Caco-2 (cell line): ENCODE measurements around the gene CYRIA. TPM values are rescaled to one million over a fixed set of nuclear protein-coding genes. Genes with fewer than 3 reads are reported as not detected.

Experiments used
- BruUV-seq: library from RNA; stranded (reverse); fragments of 400-500 nt; replicated peaks from 2 replicates; lab custom pipeline; 2021; lab: Mats Ljungman, UMichigan
- CTCF ChIA-PET: fragments of 300-600 bp; sonication (Branson Sonifier 250); formaldehyde crosslinking; loops from one replicate; lab custom pipeline; 2022; ENCODE audit warnings: antibody characterized with exemption; lab: Charles Lee
- POLR2A ChIA-PET: fragments of 300-600 bp; sonication (Branson Sonifier 250); formaldehyde crosslinking; loops from one replicate; lab custom pipeline; 2022; ENCODE audit warnings: antibody characterized with exemption; lab: Charles Lee
- DNase-seq, 2 experiments: peaks; one replicate each; pipeline versions ENCODE4 v3.0.0 to v3.0.0-alpha.2; 2020 to 2022
- H3K27me3 ChIP-seq: replicated peaks from 2 replicates; pipeline ENCODE4 v1.6.0; 2011; ENCODE audit warnings: low read length; ENCODE audit not compliant: control insufficient read depth, insufficient read depth
- H3K36me3 ChIP-seq: 2 replicates; pipeline ENCODE4 v1.5.1; 2011; ENCODE audit warnings: low read length; ENCODE audit not compliant: control insufficient read depth, insufficient read depth
- H3K4me1 ChIP-seq: fragments of 250-450 bp; sonication (Bioruptor Pico); 2 replicates; pipeline ENCODE4 v1.5.1; 2020; ENCODE audit warnings: mild to moderate bottlenecking
- H3K4me3 ChIP-seq: 2 replicates; pipeline ENCODE4 v1.5.1; 2011; ENCODE audit warnings: low read depth, mild to moderate bottlenecking, control low read depth, low read length
- H3K9me3 ChIP-seq: fragments of 250-450 bp; sonication (Bioruptor Pico); 2 replicates; pipeline ENCODE4 v1.5.1; 2020; ENCODE audit warnings: mild to moderate bottlenecking, moderate library complexity
- H3K27ac Mint-ChIP-seq: one replicate; pipeline ENCODE4 v1.8.0; 2022; ENCODE audit warnings: mixed read lengths; ENCODE audit not compliant: unreplicated experiment
- H3K27me3 Mint-ChIP-seq: one replicate; pipeline ENCODE4 v1.8.0; 2022; ENCODE audit warnings: mixed read lengths; ENCODE audit not compliant: insufficient read depth, unreplicated experiment
- H3K36me3 Mint-ChIP-seq: one replicate; pipeline ENCODE4 v1.8.0; 2022; ENCODE audit warnings: mild to moderate bottlenecking, mixed read lengths; ENCODE audit not compliant: insufficient read depth, unreplicated experiment
- H3K4me1 Mint-ChIP-seq: one replicate; pipeline ENCODE4 v1.8.0; 2022; ENCODE audit warnings: low read depth, mixed read lengths; ENCODE audit not compliant: unreplicated experiment
- H3K4me3 Mint-ChIP-seq: one replicate; pipeline ENCODE4 v1.8.0; 2022; ENCODE audit warnings: mild to moderate bottlenecking, moderate library complexity, mixed read lengths; ENCODE audit not compliant: unreplicated experiment
- H3K9me3 Mint-ChIP-seq: one replicate; pipeline ENCODE4 v1.8.0; 2022; ENCODE audit warnings: mixed read lengths; ENCODE audit not compliant: unreplicated experiment
- intact Hi-C: fragments of 100-400 bp; cut with micrococcal nuclease; formaldehyde crosslinking; loops from one replicate; pipeline ENCODE4 v1.10.0; 2022; ENCODE audit not compliant: unreplicated experiment
- total RNA-seq: library from RNA; stranded (reverse); gene quantifications from 2 replicates; pipeline ENCODE4 v1.2.3, GENCODE V29; 2022
- TF ChIP-seq, protein P1 (sequence below), 2 experiments: fragments of 200-600 bp in 1 of 2; IDR thresholded peaks; 1 replicate in 1 of 2; 2 replicates in 1 of 2; pipeline versions ENCODE4 v1.5.1 to v1.8.0; 2011 to 2022; ENCODE audit warnings: antibody characterized with exemption in 1 of 2, control low read depth in 1 of 2, inconsistent platforms in 1 of 2, low read depth in 1 of 2, low read length in 1 of 2, mild to moderate bottlenecking in 1 of 2, moderate library complexity in 1 of 2; ENCODE audit not compliant: insufficient read depth in 1 of 2, severe bottlenecking in 1 of 2, unreplicated experiment in 1 of 2

CYRIA gene
- total RNA-seq, 1 experiment from 2014 or later: 0.20 TPM

DNA sequence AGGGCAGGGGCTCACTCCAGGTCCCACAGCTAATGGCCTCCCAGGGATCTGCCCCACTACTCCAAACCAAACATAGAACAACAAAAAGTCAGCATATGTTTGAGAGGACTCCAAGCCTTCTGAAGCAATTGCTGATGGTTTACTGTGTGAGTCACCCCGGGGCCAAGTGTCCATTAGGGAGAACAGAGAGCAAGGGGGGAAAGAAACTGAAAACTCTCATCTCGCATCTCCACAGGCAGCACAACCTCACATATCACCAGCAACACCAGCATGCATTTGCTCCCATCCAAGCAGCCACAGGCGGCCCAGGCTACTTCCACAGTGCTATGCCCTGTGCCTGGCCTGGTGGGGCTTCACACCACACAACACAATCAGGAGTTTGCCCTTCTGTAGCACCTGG, 39.1 kb downstream of the CYRIA start:
- Histone ChIP-seq H3K4me1 (no peaks in the 10 kb centered on the region), H3K4me3 (no peak overlapping the region), H3K27me3 (no peaks in the 10 kb centered on the region), H3K36me3 (no peaks in the 10 kb centered on the region), H3K9me3 (no peaks in the 10 kb centered on the region)
- Mint-ChIP-seq H3K36me3 (no peaks in the 10 kb centered on the region), H3K27ac (no peak overlapping the region), H3K4me1 (no peaks in the 10 kb centered on the region), H3K9me3 (no peaks in the 10 kb centered on the region), H3K4me3 (no peak overlapping the region), H3K27me3 (peaks cover 26% of the 10 kb centered on the region)
- ChIA-PET CTCF (interaction anchor here (1.5 kb wide), 1 partner anchor 131 kb away, joined by 5 read pairs; no protein-coding TSS in a partner anchor), POLR2A (no interaction called here)
- BruUV-seq: no TSS peak
- intact Hi-C loops: no loop called here
- no peak for DNase-seq
- TF ChIP-seq, protein P1, sequence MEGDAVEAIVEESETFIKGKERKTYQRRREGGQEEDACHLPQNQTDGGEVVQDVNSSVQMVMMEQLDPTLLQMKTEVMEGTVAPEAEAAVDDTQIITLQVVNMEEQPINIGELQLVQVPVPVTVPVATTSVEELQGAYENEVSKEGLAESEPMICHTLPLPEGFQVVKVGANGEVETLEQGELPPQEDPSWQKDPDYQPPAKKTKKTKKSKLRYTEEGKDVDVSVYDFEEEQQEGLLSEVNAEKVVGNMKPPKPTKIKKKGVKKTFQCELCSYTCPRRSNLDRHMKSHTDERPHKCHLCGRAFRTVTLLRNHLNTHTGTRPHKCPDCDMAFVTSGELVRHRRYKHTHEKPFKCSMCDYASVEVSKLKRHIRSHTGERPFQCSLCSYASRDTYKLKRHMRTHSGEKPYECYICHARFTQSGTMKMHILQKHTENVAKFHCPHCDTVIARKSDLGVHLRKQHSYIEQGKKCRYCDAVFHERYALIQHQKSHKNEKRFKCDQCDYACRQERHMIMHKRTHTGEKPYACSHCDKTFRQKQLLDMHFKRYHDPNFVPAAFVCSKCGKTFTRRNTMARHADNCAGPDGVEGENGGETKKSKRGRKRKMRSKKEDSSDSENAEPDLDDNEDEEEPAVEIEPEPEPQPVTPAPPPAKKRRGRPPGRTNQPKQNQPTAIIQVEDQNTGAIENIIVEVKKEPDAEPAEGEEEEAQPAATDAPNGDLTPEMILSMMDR (IDR thresholded peaks at IDR 0.05; ENCODE audit: insufficient read depth in 1 of 2, low read depth in 1 of 2, low read length in 1 of 2, severe bottlenecking in 1 of 2, unreplicated experiment in 1 of 2): no peak

DNA sequence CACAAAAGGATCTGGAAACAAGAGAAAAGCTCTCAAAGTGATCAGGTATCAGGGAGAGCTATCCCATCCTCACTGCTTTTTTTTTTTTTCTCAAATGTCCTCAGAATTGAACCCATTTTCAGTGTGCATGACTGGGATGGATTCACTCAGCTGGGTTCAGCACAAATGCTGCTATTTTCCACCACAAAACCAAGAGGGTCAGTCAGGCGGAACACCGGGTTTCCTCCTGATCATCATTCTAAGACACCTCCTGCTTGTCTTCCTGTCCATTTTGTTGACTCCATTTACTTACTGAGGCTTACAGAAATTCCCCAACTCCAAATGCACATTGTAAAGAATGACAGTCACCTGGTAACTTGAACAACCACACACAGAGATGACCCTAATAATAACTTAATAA, 39.9 kb downstream of the CYRIA start:
- peaks cover 26% of the 10 kb centered on the region for H3K27me3 Mint-ChIP-seq
- DNase-seq: no peak
- H3K27ac Mint-ChIP-seq: no peak overlapping the region
- H3K4me3 ChIP-seq: no peak overlapping the region
- intact Hi-C loops: no loop called here
- no peaks in the 10 kb centered on the region for H3K4me1 Mint-ChIP-seq
- POLR2A ChIA-PET: interaction anchor here (0.6 kb wide), 1 partner anchor 131 kb away, joined by 3 read pairs; no protein-coding TSS in a partner anchor
- H3K36me3 Mint-ChIP-seq: no peaks in the 10 kb centered on the region
- no peaks in the 10 kb centered on the region for H3K27me3 ChIP-seq
- BruUV-seq: no TSS peak
- TF ChIP-seq, protein P1 (IDR thresholded peaks at IDR 0.05; ENCODE audit: insufficient read depth in 1 of 2, low read depth in 1 of 2, low read length in 1 of 2, severe bottlenecking in 1 of 2, unreplicated experiment in 1 of 2): no peak
- H3K36me3 ChIP-seq: no peaks in the 10 kb centered on the region
- no peaks in the 10 kb centered on the region for H3K4me1 ChIP-seq
- H3K9me3 ChIP-seq: no peaks in the 10 kb centered on the region
- H3K4me3 Mint-ChIP-seq: no peak overlapping the region
- no peaks in the 10 kb centered on the region for H3K9me3 Mint-ChIP-seq
- CTCF ChIA-PET: interaction anchor here (1.5 kb wide), 1 partner anchor 131 kb away, joined by 5 read pairs; no protein-coding TSS in a partner anchor

DNA sequence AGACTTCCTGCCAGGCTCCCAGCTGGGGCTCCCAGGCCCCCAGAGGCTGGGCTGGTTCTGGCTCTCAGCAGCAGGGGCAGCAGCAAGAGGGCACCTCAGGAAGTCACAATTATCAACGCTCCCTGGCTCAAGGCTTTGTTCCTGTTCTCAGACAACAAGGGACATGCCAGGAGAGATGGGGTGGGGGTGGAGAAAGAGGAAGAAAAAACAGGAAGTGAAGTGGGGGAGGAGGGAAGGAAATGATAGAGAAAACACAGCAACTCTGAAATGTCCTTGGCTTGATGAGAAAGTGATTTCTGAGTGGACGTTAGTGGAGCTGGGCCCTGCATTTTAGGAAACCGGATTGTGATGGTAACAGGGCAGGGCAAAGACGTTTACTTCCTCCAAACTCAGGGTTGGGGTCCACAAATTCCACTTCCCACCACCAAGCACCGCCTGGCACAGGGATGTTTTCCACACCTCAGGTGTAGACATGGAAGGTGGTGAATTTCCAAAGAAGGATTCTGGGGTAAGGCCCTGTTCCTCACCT, 40.4 kb downstream of the CYRIA start:
- H3K4me1 Mint-ChIP-seq: no peaks in the 10 kb centered on the region
- TF ChIP-seq, protein P1 (IDR thresholded peaks at IDR 0.05; ENCODE audit: insufficient read depth in 1 of 2, low read depth in 1 of 2, low read length in 1 of 2, severe bottlenecking in 1 of 2, unreplicated experiment in 1 of 2): no peak
- DNase-seq: no peak
- intact Hi-C loops: no loop called here
- no peak overlapping the region for H3K4me3 Mint-ChIP-seq
- Histone ChIP-seq H3K27me3 (no peaks in the 10 kb centered on the region), H3K4me1 (no peaks in the 10 kb centered on the region), H3K36me3 (no peaks in the 10 kb centered on the region), H3K4me3 (no peak overlapping the region), H3K9me3 (no peaks in the 10 kb centered on the region)
- peaks cover 26% of the 10 kb centered on the region for H3K27me3 Mint-ChIP-seq
- ChIA-PET CTCF (interaction anchor here (1.5 kb wide), 1 partner anchor 132 kb away, joined by 5 read pairs; no protein-coding TSS in a partner anchor), POLR2A (no interaction called here)
- BruUV-seq: no TSS peak
- no peaks in the 10 kb centered on the region for H3K36me3 Mint-ChIP-seq
- H3K27ac Mint-ChIP-seq: no peak overlapping the region
- no peaks in the 10 kb centered on the region for H3K9me3 Mint-ChIP-seq
